H1 (cell line): ENCODE data around the gene TTC34. TPM values are rescaled to one million over a fixed set of nuclear protein-coding genes. Genes with fewer than 3 reads are reported as not detected.

ENCODE experiments used
- NANOG ChIP-seq: IDR thresholded peaks from 2 replicates; pipeline ENCODE4 v1.6.1; 2011; ENCODE audit warnings: low read length, low read depth, mild to moderate bottlenecking, inconsistent platforms; ENCODE audit not compliant: insufficient read depth, poor library complexity, severe bottlenecking
- SIN3A ChIP-seq, 2 experiments: IDR thresholded peaks in 1 of 2; conservative IDR thresholded peaks in 1 of 2; 2 replicates each; pipeline ENCODE4 v1.6.1; 2011 to 2012; ENCODE audit warnings: low read length in 2 of 2, improper control_type of control experiment in 1 of 2, low read depth in 1 of 2, mild to moderate bottlenecking in 1 of 2
- polyA plus RNA-seq, 7 experiments: library from polyadenylated mRNA; depleted of rRNA in 3 of 7; stranded (reverse) in 5 of 7; unstranded in 2 of 7; fragments of >200 nt in 5 of 7; fragments of 200-250 nt in 2 of 7; gene quantifications; 1 replicate in 5 of 7; 2 replicates in 1 of 7; 4 replicates in 1 of 7; pipeline versions ENCODE4 v1.2.1 to v1.2.3, GENCODE V29; 2011 to 2013; ENCODE audit warnings: missing spikeins in 2 of 7, mixed read lengths in 2 of 7
- total RNA-seq: library from RNA; stranded (reverse); fragmentation: NEBNext Ultra II Directional; extraction: Animal tissue kit (Norgen Biotek cat#: 25700); gene quantifications from 2 replicates; pipeline ENCODE4 v1.2.1, GENCODE V29; 2021
- TF ChIP-seq, protein P1 (sequence below): IDR thresholded peaks from 2 replicates; pipeline ENCODE4 v1.6.1; 2012; ENCODE audit warnings: low read length, inconsistent platforms

The TTC34 gene
- total and polyA plus RNA-seq, 2 of the 8 experiments (the other 6 are each of a cell fraction or from before 2014, with no cell fraction given) = 0.23 to 0.50 TPM

DNA sequence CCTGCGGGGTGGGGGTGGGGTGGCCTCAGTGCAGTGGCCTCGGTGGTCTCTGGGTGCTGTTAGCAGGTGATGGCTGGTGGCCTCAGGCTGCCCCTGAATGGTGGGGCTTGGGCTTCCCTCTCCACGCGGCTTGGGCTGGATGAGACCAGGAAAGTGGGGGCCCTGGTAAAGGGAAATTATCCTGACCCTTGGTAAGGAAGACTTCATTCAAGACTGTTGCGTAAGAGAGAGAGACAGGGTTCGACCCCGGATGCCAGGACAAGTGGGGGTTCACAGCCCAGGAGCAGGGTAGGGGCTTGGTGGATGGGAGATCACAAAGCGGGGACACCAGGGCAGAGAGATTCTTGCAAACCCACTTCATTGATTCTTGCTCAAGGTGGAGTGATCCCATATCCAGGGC, 5.5 kb upstream of the TTC34 start (continued):
- TF ChIP-seq NANOG (no peak), SIN3A (conservative IDR thresholded peaks at IDR 0.05 in 1 of 2, IDR thresholded peaks at IDR 0.05 in 1 of 2; ENCODE audit: low read depth in 1 of 2, low read length in 2 of 2) (no peak)
- TF ChIP-seq, protein P1, sequence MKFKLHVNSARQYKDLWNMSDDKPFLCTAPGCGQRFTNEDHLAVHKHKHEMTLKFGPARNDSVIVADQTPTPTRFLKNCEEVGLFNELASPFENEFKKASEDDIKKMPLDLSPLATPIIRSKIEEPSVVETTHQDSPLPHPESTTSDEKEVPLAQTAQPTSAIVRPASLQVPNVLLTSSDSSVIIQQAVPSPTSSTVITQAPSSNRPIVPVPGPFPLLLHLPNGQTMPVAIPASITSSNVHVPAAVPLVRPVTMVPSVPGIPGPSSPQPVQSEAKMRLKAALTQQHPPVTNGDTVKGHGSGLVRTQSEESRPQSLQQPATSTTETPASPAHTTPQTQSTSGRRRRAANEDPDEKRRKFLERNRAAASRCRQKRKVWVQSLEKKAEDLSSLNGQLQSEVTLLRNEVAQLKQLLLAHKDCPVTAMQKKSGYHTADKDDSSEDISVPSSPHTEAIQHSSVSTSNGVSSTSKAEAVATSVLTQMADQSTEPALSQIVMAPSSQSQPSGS = no peak
